Type B pancreatic cell (in vitro differentiated cells): Measurements from ENCODE around the gene SNX9. TPM values are rescaled to one million over a fixed set of nuclear protein-coding genes. Genes with fewer than 3 reads are reported as not detected.
"Not testable (repeated sequence)": the region's sequence is repeated elsewhere in the genome, so short reads cannot be mapped to it uniquely, and the experiment has no call there.

ENCODE experiments used
- DNase-seq: peaks from one replicate; pipeline ENCODE4 v3.0.0; 2021; ENCODE audit warnings: mixed read lengths; ENCODE audit not compliant: unreplicated experiment; ENCODE audit errors: extremely low spot score
- H3K27ac Mint-ChIP-seq: 2 replicates; pipeline ENCODE4 v1.8.0; 2021; ENCODE audit warnings: mild to moderate bottlenecking, mixed read lengths
- H3K27me3 Mint-ChIP-seq: 2 replicates; pipeline ENCODE4 v1.8.0; 2021; ENCODE audit warnings: mixed read lengths
- H3K36me3 Mint-ChIP-seq: 2 replicates; pipeline ENCODE4 v1.8.0; 2021; ENCODE audit warnings: mixed read lengths
- H3K4me1 Mint-ChIP-seq: one replicate; pipeline ENCODE4 v1.8.0; 2021; ENCODE audit warnings: mixed read lengths; ENCODE audit not compliant: unreplicated experiment
- H3K4me3 Mint-ChIP-seq: 2 replicates; pipeline ENCODE4 v1.8.0; 2021; ENCODE audit warnings: mild to moderate bottlenecking, mixed read lengths
- H3K9me3 Mint-ChIP-seq: 2 replicates; pipeline ENCODE4 v1.8.0; 2021; ENCODE audit warnings: mixed read lengths
- total RNA-seq: library from RNA; stranded (reverse); gene quantifications from 2 replicates; pipeline ENCODE4 v1.2.1, GENCODE V29; 2021; ENCODE audit warnings: low replicate concordance
- TF ChIP-seq, protein P1 (sequence below): fragments of 200-600 bp; sonication (generic); conservative IDR thresholded peaks from 2 replicates; pipeline ENCODE4 v1.5.0; 2021; ENCODE audit warnings: antibody characterized with exemption, mild to moderate bottlenecking

SNX9 gene
- total RNA-seq, 1 donor from 2014 or later, result 23.2 TPM

DNA sequence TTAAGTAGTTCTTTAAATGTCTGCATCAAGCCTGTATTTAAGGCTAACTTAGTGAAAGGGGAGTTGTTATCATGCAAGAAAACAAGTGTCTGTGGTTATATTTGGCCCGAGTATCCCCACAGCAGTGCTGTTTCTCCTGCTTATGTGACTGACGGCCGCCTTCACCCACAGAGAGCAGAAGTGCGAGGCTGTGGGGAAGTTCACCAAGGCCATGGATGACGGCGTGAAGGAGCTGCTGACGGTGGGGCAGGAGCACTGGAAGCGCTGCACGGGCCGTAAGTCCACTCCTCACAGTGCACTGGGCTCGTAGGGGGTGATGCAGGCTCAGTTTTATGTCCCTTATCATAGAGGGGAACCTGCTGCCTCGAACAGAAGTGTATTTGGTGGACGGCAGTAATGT lies 105.4 kb downstream of the SNX9 start:
- TF ChIP-seq, protein P1, sequence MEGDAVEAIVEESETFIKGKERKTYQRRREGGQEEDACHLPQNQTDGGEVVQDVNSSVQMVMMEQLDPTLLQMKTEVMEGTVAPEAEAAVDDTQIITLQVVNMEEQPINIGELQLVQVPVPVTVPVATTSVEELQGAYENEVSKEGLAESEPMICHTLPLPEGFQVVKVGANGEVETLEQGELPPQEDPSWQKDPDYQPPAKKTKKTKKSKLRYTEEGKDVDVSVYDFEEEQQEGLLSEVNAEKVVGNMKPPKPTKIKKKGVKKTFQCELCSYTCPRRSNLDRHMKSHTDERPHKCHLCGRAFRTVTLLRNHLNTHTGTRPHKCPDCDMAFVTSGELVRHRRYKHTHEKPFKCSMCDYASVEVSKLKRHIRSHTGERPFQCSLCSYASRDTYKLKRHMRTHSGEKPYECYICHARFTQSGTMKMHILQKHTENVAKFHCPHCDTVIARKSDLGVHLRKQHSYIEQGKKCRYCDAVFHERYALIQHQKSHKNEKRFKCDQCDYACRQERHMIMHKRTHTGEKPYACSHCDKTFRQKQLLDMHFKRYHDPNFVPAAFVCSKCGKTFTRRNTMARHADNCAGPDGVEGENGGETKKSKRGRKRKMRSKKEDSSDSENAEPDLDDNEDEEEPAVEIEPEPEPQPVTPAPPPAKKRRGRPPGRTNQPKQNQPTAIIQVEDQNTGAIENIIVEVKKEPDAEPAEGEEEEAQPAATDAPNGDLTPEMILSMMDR, result no peak
- no peak overlapping the region for H3K4me3 Mint-ChIP-seq
- peaks cover 30% of the 10 kb centered on the region for H3K36me3 Mint-ChIP-seq
- DNase-seq, result no peak
- no peaks in the 10 kb centered on the region for H3K4me1 Mint-ChIP-seq
- no peak overlapping the region for H3K27ac Mint-ChIP-seq
- no peaks in the 10 kb centered on the region for H3K27me3 Mint-ChIP-seq
- no peaks in the 10 kb centered on the region for H3K9me3 Mint-ChIP-seq

DNA sequence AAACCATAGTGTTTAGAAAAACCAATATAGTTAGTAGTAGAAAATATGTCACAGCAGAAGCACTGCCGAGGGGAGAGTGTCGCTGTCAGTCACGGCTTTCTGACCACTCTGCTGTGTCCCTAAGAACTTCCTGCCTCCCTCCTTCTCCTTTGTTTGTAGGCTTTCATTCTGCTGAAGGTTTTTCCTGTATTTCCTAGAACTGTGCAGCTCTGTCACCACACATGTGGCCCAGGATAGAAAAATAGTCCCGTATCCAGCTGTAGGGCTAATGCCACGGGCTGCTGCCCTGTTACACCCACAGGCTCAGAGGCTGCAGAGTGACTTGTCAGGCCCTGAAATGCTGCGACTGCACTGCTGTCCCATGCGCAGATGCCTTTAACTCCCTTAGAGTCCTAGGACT lies 106.0 kb downstream of the SNX9 start:
- DNase-seq, result no peak
- Mint-ChIP-seq H3K27ac (no peak overlapping the region), H3K4me3 (no peak overlapping the region), H3K4me1 (no peaks in the 10 kb centered on the region), H3K9me3 (no peaks in the 10 kb centered on the region), H3K27me3 (no peaks in the 10 kb centered on the region), H3K36me3 (peaks cover 25% of the 10 kb centered on the region)
- TF ChIP-seq, protein P1, result no peak

DNA sequence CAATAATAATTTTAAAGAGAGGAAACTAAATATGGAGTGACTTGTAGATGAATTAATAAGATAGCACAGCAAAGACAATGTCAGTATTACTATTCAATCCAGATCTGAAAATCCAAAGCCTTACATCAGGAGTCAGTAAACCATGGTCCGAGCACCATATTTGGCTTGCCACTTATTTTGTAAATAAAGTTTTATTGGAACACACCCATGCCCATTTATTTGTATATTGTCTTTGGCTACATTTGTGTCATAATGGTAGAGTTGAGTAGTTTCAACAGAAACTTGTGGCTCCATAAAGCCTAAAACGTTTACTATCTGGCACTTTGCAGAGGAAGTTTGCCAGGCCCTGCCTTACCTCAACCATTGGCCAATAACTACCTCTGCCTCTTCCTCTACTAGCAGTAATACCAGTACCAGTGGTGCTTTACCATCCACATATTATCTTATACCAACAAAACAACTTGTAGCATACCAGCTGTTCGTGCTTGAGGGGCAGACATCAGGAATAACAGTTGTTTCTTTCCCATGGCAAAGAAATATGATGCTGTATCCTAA lies 106.8 kb downstream of the SNX9 start:
- H3K4me1 Mint-ChIP-seq, result no peaks in the 10 kb centered on the region
- peaks cover 22% of the 10 kb centered on the region for H3K36me3 Mint-ChIP-seq
- H3K9me3 Mint-ChIP-seq, result no peaks in the 10 kb centered on the region
- no peaks in the 10 kb centered on the region for H3K27me3 Mint-ChIP-seq
- H3K4me3 Mint-ChIP-seq, result no peak overlapping the region
- no peak for DNase-seq
- H3K27ac Mint-ChIP-seq, result no peak overlapping the region
- TF ChIP-seq, protein P1, result no peak

DNA sequence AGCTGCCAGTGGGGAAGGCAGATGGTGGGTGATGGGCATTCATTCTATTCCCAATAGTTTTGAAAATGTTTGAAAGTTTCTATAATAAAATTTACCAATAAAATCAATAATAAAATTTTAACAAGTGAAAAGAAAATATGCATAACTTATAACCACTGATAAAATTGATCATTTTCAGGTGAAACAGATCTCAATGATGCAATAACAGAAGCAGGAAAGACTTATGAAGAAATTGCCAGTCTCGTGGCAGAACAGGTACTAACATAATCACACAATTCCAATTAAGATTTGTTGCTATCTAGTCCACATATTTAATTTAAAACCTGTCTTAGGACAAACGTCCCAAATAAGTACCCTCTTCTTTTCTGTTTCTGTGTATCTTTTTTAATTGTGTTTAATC lies 112.7 kb downstream of the SNX9 start:
- Mint-ChIP-seq H3K9me3 (no peaks in the 10 kb centered on the region), H3K27me3 (no peaks in the 10 kb centered on the region), H3K36me3 (peaks cover 26% of the 10 kb centered on the region), H3K4me1 (no peaks in the 10 kb centered on the region), H3K4me3 (no peak overlapping the region), H3K27ac (no peak overlapping the region)
- TF ChIP-seq, protein P1, result no peak
- DNase-seq, result no peak

DNA sequence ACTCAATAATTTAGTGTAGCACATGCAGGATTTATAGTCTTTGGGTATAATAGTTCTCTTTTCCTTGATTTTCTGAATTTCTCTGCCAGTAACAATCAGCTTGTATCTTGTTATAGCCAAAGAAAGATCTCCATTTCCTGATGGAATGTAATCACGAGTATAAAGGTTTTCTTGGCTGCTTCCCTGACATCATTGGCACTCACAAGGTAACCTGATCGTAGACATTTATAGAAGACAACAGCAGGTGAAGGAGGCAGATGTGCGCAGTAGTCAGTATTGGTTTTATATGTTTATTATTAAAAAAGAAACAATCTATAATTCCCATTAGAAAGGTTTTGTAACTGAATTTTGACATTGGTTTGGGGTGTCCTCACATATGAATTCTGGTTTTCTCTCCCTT lies 114.3 kb downstream of the SNX9 start:
- TF ChIP-seq, protein P1, result no peak
- no peak for DNase-seq
- no peaks in the 10 kb centered on the region for H3K4me1 Mint-ChIP-seq
- no peak overlapping the region for H3K4me3 Mint-ChIP-seq
- H3K27me3 Mint-ChIP-seq, result no peaks in the 10 kb centered on the region
- no peaks in the 10 kb centered on the region for H3K9me3 Mint-ChIP-seq
- no peak overlapping the region for H3K27ac Mint-ChIP-seq
- H3K36me3 Mint-ChIP-seq, result peaks cover 25% of the 10 kb centered on the region

DNA sequence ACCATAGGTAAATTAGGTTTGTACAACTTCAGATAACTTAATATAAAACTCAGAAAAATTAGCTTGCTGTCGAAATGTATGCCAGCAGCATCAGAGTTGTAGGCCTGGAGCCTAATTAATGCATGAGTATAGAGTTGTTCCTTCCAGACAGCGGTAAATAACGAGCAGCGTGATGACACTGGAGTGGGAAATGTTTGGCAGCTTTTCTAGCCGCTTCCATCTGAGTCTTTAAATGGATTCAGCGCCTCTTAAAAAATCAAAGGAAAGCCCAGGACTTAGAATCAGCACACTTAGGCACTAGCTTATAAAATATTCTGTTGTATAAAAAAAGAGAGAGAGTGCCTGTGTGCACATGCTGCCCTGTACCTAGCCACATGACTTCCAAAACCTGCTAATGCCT lies 114.9 kb downstream of the SNX9 start:
- Mint-ChIP-seq H3K36me3 (peaks cover 23% of the 10 kb centered on the region), H3K9me3 (no peaks in the 10 kb centered on the region)

DNA sequence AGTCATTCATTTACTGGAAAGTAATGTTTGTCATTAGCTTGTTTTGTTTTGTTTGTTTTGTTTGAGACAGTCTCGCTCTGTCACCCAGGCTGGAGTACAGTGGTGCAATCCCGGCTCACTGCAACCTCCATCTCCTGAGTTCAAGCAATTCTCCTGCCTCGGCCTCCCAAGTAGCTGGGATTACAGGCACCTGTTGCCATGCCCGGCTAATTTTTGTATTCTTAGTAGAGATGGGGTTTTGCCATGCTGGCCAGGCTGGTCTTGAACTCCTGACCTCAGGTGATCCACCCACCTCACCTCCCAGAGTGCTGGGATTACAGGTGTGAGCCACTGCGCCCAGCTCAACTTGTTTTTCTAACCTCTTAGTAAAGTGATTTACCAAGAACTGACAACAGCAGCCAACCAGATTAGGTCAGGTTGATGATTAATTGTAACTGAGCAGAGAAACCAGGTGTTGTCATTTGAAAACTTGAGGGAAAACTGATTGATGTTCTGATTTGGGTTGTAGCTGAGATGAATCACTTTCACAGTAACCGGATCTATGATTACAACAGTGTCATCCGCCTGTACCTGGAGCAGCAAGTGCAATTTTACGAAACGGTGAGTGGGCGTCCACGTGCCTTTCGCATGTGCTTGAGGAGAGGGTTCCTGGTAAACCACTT lies 117.5 kb downstream of the SNX9 start:
- not testable (repeated sequence) for H3K4me3 Mint-ChIP-seq, H3K9me3 Mint-ChIP-seq, H3K27ac Mint-ChIP-seq, DNase-seq, H3K4me1 Mint-ChIP-seq, H3K27me3 Mint-ChIP-seq
- peaks cover 31% of the 10 kb centered on the region for H3K36me3 Mint-ChIP-seq

More for the DNA sequence above, 114.9 kb downstream of the SNX9 start:
- no peak overlapping the region for H3K4me3 Mint-ChIP-seq
- H3K4me1 Mint-ChIP-seq, result no peaks in the 10 kb centered on the region
- no peaks in the 10 kb centered on the region for H3K27me3 Mint-ChIP-seq
- no peak for DNase-seq
- no peak overlapping the region for H3K27ac Mint-ChIP-seq
- TF ChIP-seq, protein P1, result no peak
